ENCODE results near the gene TEX22.

The TEX22 gene

GRCh38 chr14:105448706-105449111, 50.4 kb downstream of the TEX22 start:
- Histone ChIP-seq H3K9ac (ENCODE audit: low read length) (no peak overlapping the region), H3K4me1 (ENCODE audit: insufficient read depth, low read length, severe bottlenecking) (no peaks in the 10 kb centered on the region), H3K9me2 (ENCODE audit: low read depth, low read length) (no peaks in the 10 kb centered on the region), H3K27me3 (ENCODE audit: insufficient read depth, low read length) (no peaks in the 10 kb centered on the region), H3K36me3 (ENCODE audit: insufficient read depth, low read length) (peaks cover 44% of the 10 kb centered on the region; the same call in 1 of the 2 replicates), H3K79me2 (ENCODE audit: insufficient read depth, low read length) (no peaks in the 10 kb centered on the region), H4K20me1 (ENCODE audit: insufficient read depth, low read length) (no peaks in the 10 kb centered on the region), H2AFZ (ENCODE audit: low read length) (no peak overlapping the region), H3K4me3 (ENCODE audit: low read depth, low read length, poor library complexity, severe bottlenecking) (no peak overlapping the region), H3F3A (ENCODE audit: insufficient read depth, low read length) (no peaks in the 10 kb centered on the region), H3K27ac (ENCODE audit: low read depth, low read length, poor library complexity, severe bottlenecking) (no peak overlapping the region), H3K9me3 (ENCODE audit: low read length) (no peaks in the 10 kb centered on the region), H3K4me2 (ENCODE audit: low read length) (no peak overlapping the region)
- no peak for TF ChIP-seq EZH2 (IDR thresholded peaks at IDR 0.05; ENCODE audit: borderline replicate concordance, low read length)
- peak; percentile 93 for TF ChIP-seq CTCF (IDR thresholded peaks at IDR 0.05; ENCODE audit: low read length)

- Histone ChIP-seq H3K79me2 (ENCODE audit: insufficient read depth, low read length) (no peaks in the 10 kb centered on the region), H3K4me3 (ENCODE audit: low read depth, low read length, poor library complexity, severe bottlenecking) (no peak overlapping the region), H3K9me3 (ENCODE audit: low read length) (no peaks in the 10 kb centered on the region), H3K4me1 (ENCODE audit: insufficient read depth, low read length, severe bottlenecking) (no peaks in the 10 kb centered on the region), H3K27me3 (ENCODE audit: insufficient read depth, low read length) (no peaks in the 10 kb centered on the region), H3F3A (ENCODE audit: insufficient read depth, low read length) (no peaks in the 10 kb centered on the region), H2AFZ (ENCODE audit: low read length) (no peak overlapping the region), H3K36me3 (ENCODE audit: insufficient read depth, low read length) (peaks cover 52% of the 10 kb centered on the region; the same call in 1 of the 2 replicates), H3K27ac (ENCODE audit: low read depth, low read length, poor library complexity, severe bottlenecking) (no peak overlapping the region), H4K20me1 (ENCODE audit: insufficient read depth, low read length) (no peaks in the 10 kb centered on the region), H3K4me2 (ENCODE audit: low read length) (no peak overlapping the region), H3K9ac (ENCODE audit: low read length) (no peak overlapping the region), H3K9me2 (ENCODE audit: low read depth, low read length) (no peaks in the 10 kb centered on the region)
- TF ChIP-seq CTCF (IDR thresholded peaks at IDR 0.05; ENCODE audit: low read length) (no peak), EZH2 (IDR thresholded peaks at IDR 0.05; ENCODE audit: borderline replicate concordance, low read length) (no peak)
These were observed 51.2 kb downstream of the TEX22 start for GRCh38 chr14:105449276-105450122.

- H2AFZ ChIP-seq (ENCODE audit: low read length): no peak overlapping the region
- no peak overlapping the region for H3K9ac ChIP-seq (ENCODE audit: low read length)
- no peaks in the 10 kb centered on the region for H3K4me1 ChIP-seq (ENCODE audit: insufficient read depth, low read length, severe bottlenecking)
- H3F3A ChIP-seq (ENCODE audit: insufficient read depth, low read length): no peaks in the 10 kb centered on the region
- no peak overlapping the region for H3K27ac ChIP-seq (ENCODE audit: low read depth, low read length, poor library complexity, severe bottlenecking)
- H3K36me3 ChIP-seq (ENCODE audit: insufficient read depth, low read length): peaks cover 58% of the 10 kb centered on the region
- H4K20me1 ChIP-seq (ENCODE audit: insufficient read depth, low read length): no peaks in the 10 kb centered on the region
- no peaks in the 10 kb centered on the region for H3K9me2 ChIP-seq (ENCODE audit: low read depth, low read length)
- no peak overlapping the region for H3K4me3 ChIP-seq (ENCODE audit: low read depth, low read length, poor library complexity, severe bottlenecking)
- no peaks in the 10 kb centered on the region for H3K79me2 ChIP-seq (ENCODE audit: insufficient read depth, low read length)
- no peak for TF ChIP-seq EZH2 (IDR thresholded peaks at IDR 0.05; ENCODE audit: borderline replicate concordance, low read length)
- TF ChIP-seq CTCF (IDR thresholded peaks at IDR 0.05; ENCODE audit: low read length): no peak
- H3K4me2 ChIP-seq (ENCODE audit: low read length): no peak overlapping the region
- no peaks in the 10 kb centered on the region for H3K27me3 ChIP-seq (ENCODE audit: insufficient read depth, low read length)
- H3K9me3 ChIP-seq (ENCODE audit: low read length): no peaks in the 10 kb centered on the region
These were observed 51.8 kb downstream of the TEX22 start for GRCh38 chr14:105450123-105450505.
